Raji (cell line): Measurements from ENCODE around the gene MPPED1.

Source experiments
- POLR2A ChIP-seq: IDR thresholded peaks from 2 replicates; pipeline ENCODE4 v1.6.1; 2011; ENCODE audit warnings: low read depth, low read length, control low read depth; ENCODE audit not compliant: insufficient read depth

Gene MPPED1

DNA sequence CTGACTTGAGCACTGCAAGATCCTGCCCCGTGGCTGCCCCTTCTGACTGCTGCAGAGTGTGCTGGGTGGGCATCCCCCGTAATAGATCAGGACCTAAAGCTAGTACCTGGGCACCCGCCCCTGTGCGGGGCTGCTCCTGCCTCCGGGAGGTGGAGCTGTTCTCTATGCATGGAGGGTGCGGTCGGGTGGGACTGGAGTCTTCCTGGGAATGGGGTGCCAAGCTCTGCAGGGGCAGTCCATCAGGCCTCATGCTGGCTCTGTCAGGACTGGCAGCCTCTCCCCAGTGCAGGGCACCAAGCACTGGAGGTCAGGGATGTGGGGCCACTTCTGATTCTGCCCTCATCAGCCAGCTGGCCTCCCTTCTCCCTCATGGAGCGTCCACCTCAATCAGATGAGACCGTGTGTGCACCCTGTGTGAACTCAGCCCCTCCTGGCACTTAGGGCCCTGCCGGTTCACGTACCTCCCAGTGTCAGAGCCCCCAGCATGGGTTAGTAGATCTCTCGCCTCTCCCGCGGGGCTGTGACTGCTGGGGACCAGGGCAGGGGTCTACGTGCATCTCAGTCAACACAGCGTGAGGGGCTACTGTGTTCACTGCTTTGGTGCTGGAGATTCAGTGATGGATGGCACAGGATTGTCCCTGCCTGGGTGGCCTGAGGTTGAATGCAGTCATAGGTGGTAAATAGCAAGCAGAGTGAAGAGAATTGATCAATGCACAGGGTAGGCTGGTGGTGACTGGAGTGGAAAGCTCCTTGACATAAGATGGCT, 30.8 kb downstream of the MPPED1 start:
- TF ChIP-seq POLR2A = no peak

- no peak for TF ChIP-seq POLR2A
These were observed 31.3 kb downstream of the MPPED1 start for GRCh38 chr22:43443152-43443471.

- no peak for TF ChIP-seq POLR2A
These were observed 34.4 kb downstream of the MPPED1 start for GRCh38 chr22:43446037-43446803.

DNA sequence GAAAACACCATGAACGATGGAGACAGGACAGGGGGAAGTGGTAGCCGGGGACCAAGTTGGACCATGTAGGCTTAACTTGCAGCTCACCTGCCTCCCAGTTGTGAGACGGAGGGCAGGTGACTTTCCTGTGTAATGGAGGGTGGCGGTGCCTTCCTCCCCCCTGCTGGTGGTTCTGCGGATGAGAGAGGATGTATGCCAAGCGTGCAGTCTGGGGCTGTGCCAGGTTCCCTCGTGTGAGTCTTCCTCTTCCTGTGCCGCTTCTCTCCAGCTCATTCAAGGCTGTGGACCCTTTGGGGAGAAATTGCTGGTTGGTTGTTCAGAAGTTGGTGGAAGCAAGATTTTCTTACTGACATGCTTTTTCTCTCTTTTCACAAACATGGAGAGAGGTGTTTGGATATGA, 35.1 kb downstream of the MPPED1 start:
- TF ChIP-seq POLR2A = no peak

DNA sequence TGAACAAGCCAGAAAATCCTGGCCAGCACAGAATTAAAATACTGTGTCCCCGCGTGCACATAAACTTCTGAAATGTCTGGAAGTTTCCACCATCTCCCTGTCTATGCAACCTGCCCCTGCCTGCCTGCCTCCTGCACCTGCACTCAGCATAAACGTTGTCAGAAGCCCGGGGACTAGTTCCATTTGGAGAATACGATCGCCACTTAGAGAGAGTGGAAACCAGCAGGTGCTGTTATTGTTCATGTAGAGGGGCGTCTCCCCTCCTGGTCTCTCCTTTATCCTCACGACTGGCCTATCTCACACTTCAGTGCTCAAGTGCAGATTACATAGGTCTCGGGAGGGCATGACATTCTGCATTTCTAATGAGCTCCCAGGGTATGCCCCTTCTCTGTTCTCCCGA, 35.6 kb downstream of the MPPED1 start:
- no peak for TF ChIP-seq POLR2A

DNA sequence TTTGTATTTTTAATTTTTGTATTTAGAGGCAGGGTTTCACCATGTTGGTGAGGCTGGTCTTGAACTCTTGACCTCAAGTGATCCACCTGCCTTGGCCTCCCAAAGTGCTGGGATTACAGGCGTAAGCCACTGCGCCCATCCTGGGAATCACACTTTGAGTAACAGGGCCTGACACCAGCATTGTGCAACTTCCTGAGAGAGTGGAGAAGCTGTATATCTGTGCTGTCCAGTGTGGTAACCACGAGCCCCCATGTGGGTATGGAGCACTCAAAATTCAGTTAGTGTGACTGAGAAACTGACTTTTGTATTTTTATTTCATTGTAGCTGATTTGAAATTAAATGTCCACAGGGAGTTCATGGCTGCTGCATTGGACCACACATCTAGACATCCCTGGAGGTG, 36.2 kb downstream of the MPPED1 start:
- TF ChIP-seq POLR2A = no peak

DNA sequence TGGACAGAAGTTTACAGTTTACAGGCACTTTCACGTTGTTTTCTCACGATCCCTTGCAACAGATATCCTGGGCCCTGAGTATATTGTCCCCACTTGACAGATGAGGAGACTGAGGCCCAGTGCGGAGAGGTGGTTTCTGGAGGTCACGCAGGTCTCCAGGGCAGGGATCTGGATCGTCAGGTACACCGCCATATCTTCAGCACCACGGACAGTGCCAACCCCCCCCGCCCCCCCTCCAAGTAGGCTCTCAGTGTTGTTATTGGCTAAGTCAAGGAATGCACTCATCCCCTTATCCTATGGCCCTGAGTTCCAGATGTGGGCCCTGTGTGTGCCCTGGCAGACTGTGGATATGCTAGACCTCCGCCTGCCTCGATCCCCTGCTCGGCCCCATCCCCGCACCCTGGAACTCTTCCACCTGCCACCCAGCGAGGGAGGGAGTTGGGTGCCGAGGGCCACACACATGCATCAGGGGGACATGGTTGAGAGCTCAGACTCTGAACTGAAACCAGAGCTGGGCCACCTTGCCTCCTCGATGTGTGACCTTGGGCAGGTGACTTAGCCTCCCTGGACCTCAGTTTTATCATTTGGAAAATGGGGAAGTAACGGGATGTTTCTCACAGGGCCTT, 37.5 kb downstream of the MPPED1 start:
- no peak for TF ChIP-seq POLR2A

DNA sequence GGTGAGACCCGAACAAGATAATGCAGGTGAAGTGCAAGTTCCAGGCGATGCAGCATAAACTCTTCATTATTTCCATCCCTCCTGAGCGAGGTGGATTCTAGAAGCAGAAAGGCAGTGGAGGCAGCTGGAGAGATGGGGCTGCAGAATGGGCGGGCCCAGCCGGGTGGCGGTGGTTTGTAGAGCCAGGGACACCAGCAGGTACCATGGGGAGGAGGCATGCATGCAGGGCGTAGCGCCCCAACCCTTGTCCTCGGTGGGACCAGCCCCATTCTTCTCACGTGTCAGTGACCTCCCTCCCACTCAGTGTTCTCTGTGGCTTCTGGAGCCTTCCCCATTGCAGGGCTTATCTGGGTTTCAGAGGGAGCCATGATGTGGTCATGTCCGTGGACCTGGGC, 38.0 kb downstream of the MPPED1 start:
- no peak for TF ChIP-seq POLR2A

- no peak for TF ChIP-seq POLR2A
These were observed 39.7 kb downstream of the MPPED1 start for GRCh38 chr22:43451371-43452050.

DNA sequence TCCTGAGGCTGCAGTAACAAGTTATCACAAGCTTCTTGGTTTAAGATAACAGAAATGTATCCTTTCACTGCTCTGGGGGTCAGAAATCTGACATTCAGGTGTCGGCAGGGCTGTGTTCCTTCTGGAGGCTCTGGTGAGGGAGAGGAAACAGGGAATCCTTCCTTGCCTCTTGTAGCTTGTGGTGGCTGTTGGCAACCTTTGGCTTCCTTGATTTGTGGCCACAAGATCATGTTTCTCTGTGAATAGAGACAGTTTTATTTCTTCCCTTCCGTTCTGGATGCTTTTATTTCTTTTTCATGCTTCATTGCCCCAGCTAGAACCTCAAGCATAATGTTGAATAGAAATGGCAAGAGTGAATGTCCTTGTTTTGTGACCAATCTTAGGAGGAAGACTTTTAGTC, 44.0 kb downstream of the MPPED1 start:
- no peak for TF ChIP-seq POLR2A

DNA sequence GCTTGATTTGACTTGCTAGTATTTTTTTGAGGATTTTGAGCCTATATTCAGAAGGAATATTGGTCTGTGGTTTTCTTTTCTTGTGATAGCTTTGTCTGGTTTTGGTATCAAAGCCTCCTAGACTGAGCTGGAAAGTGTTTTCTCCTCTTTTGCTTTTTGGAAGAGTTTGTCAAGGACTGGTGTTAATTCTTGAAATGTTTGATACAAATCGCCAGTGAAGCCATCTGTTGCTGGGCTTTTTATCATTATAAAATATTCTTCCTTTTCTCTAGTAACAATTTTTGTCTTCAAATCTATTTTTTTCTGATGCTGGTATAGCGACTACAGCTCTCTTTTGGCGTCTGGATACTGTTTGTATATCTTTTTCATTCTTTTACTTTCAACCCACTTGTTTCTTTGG, 45.2 kb downstream of the MPPED1 start:
- TF ChIP-seq POLR2A = no peak

DNA sequence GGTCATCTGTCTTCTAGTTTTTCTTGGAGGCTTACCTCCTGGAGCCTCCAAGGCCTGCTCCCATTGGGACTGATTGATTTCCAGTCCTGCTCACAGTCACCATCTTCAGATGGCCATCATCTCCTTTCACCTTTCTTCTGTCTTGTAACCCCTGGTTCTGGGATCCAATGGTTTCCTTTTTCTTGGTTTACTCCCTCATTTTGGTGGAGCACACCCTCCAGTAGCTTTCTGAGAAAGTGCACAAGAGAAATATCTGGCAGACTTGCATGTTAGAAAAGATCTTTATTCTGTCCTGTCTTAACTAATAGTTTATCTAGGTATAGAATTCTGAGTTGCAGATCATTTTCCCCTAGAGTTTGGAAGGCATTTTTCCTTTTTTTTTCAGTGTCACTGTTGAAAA, 50.9 kb downstream of the MPPED1 start:
- TF ChIP-seq POLR2A = no peak

DNA sequence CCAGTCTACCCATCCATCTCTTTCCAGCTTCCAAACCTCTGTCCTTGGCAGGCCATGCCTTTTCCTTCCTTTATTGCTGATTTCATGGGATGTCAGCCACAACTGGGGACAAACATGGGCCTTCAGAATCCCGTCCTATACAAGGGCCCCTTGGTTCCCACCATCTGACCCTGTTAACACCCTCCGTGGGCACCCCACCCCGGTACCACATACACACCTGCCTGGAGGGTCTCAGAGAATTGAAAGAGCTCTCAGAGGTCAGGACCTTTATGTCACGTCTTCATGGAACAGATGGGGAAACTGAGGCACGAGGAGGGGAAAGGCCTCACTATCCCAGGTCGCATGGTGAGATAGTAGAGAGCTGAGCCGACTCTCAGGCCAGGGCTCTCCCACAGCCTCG, 53.0 kb downstream of the MPPED1 start:
- no peak for TF ChIP-seq POLR2A

DNA sequence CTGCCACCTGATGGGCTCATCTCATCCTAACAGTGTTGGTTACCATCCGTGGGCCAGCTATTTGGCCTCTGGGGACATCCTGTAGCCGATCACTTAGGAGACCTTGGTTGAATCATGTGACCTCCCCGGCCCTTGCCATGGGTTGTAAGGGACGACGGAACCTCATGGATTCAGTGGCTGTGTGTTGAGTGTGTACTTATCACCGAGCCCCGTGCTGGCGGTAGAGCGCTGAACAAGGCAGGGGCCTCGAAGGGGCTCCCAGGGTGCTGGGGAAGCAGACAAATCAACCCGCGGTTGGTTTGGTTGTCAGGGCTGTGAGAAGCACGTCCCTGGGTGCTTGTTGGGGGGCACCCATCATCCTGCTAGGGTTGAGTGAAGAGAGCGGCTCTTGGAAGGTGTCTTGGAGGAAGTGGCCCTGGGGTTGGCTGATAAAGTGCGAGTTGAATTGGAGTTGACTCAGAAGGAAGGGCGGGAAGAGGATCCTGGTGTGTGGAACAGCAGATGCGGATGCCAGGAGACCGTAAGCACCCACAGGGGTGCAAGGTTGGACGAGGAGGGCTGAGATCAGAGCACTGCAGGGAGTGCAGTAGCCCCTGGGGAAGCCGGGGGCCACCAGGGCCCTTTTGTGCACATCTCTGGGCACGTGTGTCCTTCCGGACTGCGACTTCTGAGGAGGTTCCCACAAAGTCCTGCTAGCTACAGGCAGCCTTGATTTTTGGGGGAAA, 53.6 kb downstream of the MPPED1 start:
- no peak for TF ChIP-seq POLR2A

- TF ChIP-seq POLR2A = no peak
These were observed 54.9 kb downstream of the MPPED1 start for GRCh38 chr22:43466710-43467109.
